ENCODE measurements around the gene CDK14. TPM values are rescaled to one million over a fixed set of nuclear protein-coding genes. Genes with fewer than 3 reads are reported as not detected.

CDK14 gene
- total RNA-seq, 1 donor, result 44.8 TPM

DNA sequence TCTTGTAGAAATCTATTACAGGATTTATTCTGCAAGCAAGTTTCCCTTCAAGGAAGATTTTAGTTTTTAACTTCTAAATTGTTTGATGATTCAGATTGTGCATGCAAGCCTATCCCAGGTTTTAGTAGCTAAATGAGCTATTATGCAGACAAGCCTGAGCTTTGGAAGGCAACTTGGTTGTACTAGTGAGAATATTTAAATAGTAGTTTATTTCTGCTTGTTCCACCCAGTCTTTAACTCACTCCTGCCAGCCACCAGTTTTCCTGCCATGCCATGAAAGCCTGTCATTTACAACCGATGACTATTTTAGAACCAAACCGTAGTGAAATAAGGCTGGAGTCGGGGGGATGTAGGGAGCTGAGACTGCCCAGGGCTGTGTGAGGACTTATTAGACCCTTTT, 343.5 kb downstream of the CDK14 start:
- no peak overlapping the region for H3K4me3 ChIP-seq (ENCODE audit: low read depth, low read length)
- no peak for DNase-seq (ENCODE audit: low read depth)
- TF ChIP-seq, protein P1, sequence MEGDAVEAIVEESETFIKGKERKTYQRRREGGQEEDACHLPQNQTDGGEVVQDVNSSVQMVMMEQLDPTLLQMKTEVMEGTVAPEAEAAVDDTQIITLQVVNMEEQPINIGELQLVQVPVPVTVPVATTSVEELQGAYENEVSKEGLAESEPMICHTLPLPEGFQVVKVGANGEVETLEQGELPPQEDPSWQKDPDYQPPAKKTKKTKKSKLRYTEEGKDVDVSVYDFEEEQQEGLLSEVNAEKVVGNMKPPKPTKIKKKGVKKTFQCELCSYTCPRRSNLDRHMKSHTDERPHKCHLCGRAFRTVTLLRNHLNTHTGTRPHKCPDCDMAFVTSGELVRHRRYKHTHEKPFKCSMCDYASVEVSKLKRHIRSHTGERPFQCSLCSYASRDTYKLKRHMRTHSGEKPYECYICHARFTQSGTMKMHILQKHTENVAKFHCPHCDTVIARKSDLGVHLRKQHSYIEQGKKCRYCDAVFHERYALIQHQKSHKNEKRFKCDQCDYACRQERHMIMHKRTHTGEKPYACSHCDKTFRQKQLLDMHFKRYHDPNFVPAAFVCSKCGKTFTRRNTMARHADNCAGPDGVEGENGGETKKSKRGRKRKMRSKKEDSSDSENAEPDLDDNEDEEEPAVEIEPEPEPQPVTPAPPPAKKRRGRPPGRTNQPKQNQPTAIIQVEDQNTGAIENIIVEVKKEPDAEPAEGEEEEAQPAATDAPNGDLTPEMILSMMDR (IDR thresholded peaks at IDR 0.05; ENCODE audit: insufficient read depth, low read length), result no peak

DNA sequence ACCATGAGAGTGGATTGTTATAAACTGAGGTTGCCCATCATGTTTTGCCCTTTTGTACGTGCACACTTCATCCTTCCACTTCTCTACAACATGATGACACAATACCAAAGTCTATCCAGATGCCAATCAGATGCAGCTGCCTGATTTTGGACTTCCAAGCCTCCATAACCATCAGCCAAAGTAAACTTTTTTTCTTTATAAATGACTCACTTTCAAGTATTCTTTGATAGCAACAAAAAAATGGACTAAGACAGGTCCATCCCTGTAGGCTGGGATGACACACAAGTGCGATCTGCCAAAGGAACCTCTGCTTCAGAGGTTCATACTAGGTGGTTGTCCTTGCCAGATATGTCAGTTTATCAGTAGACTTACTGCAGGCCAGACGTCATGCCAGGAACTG, 347.9 kb downstream of the CDK14 start:
- no peak overlapping the region for H3K4me3 ChIP-seq (ENCODE audit: low read depth, low read length)
- DNase-seq (ENCODE audit: low read depth), result peak; percentile 32
- TF ChIP-seq, protein P1 (IDR thresholded peaks at IDR 0.05; ENCODE audit: insufficient read depth, low read length), result no peak

DNA sequence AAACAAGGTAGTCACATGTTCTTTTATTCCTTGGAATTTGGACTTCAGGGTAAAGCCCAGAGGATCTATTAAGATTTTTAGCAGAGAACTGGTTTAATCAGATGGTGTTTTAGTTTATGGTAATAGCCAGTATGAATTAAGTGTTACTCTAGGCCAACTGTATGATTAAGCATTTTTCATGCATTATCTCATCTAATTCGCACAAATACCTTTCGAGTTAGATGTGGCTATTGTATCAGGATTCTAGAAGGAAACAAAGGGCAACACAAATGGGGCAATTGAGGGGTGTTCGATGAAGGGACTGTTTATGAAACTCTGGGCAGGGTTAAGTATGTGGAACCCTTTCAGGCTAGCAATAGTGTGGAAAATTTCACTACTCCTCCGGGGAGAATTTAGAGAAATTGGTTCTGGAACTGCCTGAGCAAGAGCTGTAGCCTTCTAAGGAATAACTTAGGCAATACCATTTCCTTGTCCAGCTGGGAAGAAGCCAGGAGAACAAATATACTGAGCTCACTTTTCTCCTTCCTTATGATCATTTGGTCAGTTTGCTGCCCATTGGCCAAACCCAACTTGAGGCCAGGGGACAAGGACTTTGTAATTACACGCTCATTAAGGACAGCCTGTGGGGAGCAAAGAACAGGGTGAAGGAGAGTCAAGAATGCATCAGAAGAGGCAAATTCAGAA, 349.1 kb downstream of the CDK14 start:
- peak; percentile 89 for DNase-seq (ENCODE audit: low read depth)

DNA sequence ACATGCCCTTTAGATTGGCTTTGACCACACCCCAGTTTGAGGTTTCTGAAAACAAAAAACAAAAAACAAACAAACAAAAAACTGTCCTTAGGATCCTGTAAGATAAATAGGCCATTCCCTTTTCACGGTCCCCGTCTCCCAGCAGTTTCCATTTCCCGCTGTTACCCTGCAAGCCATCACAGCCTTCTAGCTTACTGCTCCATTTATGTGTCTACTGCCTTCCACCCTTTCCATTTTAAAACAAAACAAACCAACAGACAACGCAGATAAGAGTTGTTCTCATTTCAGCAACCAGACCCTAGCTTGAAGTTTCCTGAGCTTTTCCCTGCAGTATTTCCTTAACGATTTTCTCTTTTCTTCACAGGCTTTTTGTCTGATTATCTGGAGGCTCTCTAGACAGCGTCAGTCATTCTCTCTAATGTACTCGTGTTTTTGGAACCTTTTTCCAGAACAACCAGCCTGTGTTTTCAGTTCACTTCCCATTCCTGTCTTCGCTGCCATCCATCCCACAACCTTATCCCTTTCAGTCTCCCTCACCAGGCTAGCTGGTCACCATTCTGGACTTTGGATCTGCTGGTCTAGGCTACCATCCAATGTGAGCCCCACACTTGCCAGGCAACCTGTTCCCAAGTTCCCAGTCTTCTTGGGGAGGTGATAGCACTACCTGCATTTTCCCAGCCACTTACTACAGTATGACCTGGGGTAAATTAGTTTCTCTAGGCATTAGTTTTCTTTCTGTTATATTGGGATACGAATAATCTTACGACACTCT, 350.8 kb downstream of the CDK14 start:
- no peak overlapping the region for H3K4me3 ChIP-seq (ENCODE audit: low read depth, low read length)
- no peak for DNase-seq (ENCODE audit: low read depth)
- TF ChIP-seq, protein P1 (IDR thresholded peaks at IDR 0.05; ENCODE audit: insufficient read depth, low read length), result no peak

More for the DNA sequence above, 349.1 kb downstream of the CDK14 start:
- H3K4me3 ChIP-seq (ENCODE audit: low read depth, low read length), result no peak overlapping the region
- TF ChIP-seq, protein P1 (IDR thresholded peaks at IDR 0.05; ENCODE audit: insufficient read depth, low read length), result no peak

DNA sequence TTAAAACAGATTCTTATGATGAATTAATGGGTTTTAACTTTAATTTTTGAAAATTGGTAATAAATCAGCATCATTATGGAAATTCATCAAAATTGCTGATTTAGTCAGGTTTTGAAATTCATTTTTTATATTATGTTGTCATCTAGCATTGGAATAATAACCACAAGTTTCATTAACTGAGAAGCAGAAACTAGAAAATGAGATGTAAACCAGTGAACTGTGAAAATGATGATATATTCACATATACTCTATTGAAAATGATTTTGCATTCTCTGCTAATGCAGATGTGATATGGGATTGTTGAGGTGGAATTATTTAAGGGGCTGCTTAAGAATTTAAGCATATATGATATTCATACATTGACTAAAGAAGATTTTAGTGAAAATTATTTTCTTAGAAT, 352.0 kb downstream of the CDK14 start:
- no peak overlapping the region for H3K4me3 ChIP-seq (ENCODE audit: low read depth, low read length)
- no peak for DNase-seq (ENCODE audit: low read depth)
- TF ChIP-seq, protein P1 (IDR thresholded peaks at IDR 0.05; ENCODE audit: insufficient read depth, low read length), result no peak

DNA sequence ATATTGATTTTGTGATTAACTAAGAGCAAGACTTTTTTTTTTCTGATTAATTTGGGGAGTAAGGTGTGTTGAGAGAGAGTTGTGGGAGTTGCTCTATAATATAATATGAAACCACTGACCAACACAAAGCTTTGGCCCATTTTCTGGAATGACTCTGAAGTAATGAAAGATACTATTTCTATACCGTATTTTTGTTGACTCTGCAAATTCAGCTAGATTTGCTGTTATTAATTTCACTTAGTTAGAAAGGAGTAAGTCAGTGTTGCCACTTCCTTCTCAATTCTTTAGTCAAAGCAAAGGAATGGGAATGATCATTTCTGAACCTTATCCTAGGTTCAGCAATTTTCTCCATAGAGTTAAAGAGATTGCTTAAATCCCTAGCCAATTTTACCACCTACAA, 355.1 kb downstream of the CDK14 start:
- DNase-seq (ENCODE audit: low read depth), result no peak
- no peak overlapping the region for H3K4me3 ChIP-seq (ENCODE audit: low read depth, low read length)
- TF ChIP-seq, protein P1 (IDR thresholded peaks at IDR 0.05; ENCODE audit: insufficient read depth, low read length), result no peak
